Nucleus accumbens (tissue), 56 donors: ENCODE measurements around the gene OR2H2.

ENCODE experiments used
- DNase-seq, 56 donors: peaks; one replicate each; lab custom pipeline; 2025; lab: John Stamatoyannopoulos, UW

Gene OR2H2

DNA sequence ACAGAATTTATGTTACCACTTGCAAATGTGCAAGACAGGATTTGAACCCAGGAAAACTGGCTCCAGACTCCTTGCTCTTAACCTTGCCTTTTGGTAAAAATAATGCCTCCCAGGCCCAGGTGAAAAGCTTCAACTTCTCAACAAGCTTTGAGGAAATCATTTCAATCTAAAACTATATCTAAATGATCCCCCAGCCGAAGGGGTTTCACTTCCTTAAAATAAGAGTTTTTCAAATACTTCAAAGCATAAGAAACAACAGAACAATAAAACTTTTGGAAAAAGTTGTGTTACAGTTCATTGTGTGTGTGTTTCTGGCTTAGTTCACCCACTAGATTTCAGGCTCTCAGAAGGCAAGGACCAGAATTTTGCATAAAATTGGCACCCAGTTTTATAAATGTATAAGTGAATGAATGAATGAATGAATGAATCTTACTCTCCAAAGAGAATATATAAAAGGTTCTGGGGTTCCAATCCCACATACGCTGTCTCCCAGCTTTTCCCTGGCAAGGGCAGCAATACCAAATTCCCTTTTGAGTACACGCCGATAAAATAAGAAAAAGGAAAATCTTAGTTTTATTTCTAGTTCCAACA is 5.4 kb downstream of the OR2H2 start:
- DNase-seq, result no peak

DNA sequence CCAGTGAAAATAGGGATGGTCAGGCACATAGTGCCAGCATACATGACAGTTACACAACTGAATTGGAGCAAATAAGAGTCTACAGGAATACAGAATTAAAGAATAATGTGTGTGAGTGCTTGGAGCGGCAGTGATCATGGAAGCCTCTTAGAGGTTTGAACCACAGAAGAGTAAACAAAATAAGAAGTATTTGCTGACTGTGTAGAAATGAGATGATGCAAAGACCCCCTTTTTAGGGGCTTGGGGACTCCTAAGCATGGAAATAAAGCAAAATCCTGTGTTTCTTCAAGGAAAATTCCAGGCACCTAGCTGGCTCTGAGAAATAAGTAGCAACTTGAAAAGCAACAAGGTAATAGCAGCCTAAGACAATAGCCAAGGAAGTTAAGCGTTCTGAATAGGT is 6.8 kb downstream of the OR2H2 start:
- DNase-seq, result no peak

DNA sequence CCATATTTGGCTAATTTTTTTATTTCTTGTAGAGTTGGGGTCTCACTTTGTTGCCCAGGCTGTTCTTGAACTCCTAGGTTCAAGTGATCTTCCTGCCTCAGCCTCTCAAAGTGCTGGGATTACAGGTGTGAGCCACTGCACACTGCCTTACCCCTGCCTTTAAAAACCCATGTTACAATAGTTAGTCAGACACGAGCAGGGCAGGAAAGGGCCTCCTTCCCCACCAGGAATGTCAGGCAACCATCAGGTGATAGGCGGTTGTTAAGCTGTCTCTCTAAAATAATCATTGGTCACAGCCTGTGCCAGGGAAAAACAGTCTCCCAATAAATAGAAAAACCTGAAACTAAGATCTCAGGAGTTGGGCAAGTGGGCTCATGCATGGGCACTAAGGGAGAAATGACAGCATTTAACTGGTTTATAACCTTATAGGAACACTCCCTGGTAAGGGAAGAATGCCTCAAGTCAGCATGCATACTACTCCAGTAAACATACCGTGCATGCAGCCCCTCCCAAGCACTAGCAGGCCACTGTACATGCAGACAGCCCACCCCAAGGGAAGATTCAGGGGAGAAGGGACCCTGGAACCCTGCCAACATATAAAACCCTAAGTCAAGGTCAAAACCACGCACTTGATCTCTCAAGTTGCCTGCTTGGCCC is 8.4 kb downstream of the OR2H2 start:
- DNase-seq, result no peak

DNA sequence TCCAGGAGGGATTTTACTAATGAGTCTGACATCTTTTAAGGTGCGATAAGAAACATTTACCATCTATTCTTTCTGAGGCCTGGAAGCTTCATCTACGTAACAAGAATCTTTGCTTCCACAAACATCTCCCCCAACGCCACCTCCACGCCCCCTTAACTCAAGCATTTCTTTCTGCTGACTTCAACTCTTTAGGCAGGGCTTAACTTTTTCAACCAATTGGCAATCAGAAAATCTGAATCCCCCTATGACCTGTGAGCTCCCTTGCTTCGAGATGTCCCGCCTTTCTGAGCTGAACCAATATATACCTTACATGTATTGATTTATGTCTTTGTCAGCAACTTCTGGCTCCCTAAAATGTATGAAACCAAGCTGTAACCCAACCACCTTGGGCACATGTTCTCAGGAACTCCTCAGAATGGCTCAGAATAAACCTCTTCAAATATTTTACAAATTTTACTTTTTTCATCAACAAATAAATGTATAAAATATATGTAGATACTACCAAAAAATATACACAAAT is 11.5 kb downstream of the OR2H2 start:
- DNase-seq, result no peak

DNA sequence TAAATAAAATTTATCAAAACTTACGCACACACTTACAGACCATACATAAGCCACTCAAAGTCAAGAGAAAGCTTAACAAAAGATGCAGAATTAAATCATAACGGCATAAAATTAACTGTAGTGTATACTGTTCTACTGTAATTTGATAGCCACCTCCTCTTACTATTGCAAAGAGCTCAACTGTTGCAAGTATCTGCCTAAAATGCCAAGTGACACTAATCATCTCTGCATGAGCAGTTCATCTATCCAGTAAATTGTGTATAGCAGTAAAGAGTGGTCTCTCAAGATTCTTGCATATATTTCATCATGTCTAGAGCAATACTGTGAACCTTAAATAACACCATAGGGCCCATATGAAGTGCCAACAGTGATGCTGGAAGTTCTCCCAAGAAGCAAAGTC is 12.3 kb downstream of the OR2H2 start:
- no peak for DNase-seq

DNA sequence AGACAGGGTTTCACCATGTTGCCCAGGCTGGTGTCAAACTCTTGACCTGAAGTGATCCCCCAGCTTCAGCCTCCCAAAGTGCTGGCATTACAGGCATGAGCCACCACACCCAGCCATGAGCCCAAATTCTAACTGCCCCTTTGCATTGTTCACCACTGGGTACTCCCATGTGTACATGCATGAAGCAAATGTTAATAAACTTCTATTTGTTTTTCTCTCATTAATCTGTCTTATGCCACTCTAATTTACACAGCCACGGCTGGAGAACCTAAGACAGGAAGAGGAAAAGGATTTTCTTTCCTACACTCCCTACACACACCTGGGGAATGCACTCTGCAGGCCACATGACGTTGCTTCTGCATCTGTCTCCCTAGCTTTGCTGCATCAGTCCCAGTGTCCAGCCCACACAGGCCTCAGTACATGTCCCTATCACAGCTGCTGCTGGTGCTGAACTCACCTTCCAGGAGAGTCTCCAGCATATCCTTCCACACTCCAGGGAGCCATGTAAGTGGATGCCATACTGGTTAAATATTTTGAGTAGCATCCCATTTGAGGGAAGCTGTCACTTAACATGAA is 13.3 kb downstream of the OR2H2 start:
- no peak for DNase-seq

DNA sequence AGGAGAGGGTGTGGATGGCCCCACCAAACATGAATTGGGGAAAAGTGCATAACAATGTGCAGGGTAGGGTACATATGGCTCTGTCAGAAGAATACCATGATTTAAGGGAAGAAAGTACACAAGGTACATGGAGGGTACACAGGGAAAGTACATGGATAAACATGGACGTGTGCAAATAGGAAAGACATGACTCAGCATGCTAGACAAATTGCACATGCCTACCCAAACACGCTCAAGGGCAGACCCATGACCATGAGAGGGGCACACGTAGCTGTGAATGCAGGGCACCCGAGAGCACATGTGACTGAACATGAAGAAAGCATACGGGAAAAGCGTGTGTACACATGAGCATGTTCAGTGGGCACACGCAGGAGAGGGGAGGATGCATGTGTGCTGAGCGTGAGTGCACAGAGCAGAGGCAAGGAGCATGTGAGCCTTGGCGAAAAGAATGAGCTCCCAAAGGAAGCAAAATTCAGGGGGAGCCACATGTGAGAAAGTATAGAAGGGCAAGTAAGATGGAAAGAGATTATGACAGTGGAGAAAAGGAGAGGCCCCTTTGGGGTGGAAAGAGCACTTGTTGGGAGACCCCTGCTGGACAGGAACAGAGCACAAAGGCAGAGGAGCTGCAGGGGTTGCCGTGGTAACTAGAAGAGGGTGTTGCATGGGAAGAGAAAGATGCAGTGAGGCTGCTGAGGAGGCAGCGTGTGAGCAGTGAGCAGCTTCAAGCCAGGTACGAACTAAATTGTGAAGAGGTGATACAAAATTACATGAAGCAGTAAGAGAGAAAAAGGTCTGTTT is 17.8 kb downstream of the OR2H2 start:
- DNase-seq, result peak in 26 of 56 donors; percentile 4 to 71 (median 42)

DNA sequence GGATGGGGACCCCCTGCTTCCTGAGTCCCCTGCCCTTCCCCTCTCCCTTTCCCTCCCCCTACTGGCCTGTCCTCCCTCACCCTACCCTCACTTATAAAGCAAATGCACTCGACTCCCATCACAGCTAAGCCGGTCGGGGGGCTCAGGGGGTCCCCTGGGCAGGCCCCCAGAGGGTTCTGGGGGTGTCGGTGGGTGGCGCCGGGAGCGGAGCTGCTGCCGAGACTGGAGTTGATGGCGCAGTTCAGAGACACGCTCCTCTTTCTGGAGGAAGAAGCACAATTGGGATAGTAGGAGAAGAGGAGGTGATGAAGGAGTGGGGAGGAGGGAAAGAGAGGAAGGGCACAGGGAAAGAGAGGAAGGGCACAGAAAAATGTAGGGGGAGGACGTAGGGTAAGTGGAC is 18.5 kb downstream of the OR2H2 start:
- no peak for DNase-seq

DNA sequence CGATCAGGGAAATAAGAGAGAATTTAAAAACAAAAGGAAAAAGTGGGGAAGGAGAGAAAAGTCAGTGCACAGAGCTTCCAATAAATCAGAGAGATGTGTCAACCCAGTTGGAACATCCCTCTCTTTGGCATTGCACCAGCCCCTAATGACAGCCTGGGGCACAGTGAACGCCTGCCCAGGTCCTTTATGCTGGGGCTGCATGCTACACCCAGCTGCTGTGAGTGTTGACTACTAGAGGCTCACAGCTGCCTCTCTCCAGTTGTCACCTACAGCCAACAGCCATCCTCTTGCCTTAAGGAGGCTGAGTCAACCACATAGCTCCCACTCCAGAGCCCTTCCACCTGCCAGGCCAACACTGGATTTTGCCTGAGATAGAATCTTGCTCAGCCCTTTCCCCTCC is 19.0 kb downstream of the OR2H2 start:
- DNase-seq, result peak in 5 of 56 donors; percentile 9 to 47 (median 16)

DNA sequence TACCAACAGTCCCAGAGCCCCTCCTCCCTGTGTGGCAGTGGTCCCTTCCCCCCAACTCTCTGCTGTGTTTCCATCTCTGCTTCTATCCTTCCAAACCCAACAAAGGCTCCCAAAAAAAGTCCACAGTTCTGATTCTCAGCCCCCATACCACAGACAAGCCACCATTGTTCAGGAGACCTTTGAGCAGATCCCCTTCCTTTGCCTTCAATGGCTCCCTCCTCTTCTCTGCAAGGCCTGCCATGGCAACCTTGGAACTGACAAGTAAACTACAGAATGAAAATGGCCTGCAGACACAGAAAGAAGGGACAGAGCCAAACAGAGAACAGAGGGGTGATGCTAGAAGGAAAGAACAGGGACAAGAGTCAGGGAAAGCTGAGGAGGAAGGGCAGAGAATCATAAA is 23.2 kb downstream of the OR2H2 start:
- peak in 11 of 56 donors; percentile 13 to 57 (median 37) for DNase-seq

DNA sequence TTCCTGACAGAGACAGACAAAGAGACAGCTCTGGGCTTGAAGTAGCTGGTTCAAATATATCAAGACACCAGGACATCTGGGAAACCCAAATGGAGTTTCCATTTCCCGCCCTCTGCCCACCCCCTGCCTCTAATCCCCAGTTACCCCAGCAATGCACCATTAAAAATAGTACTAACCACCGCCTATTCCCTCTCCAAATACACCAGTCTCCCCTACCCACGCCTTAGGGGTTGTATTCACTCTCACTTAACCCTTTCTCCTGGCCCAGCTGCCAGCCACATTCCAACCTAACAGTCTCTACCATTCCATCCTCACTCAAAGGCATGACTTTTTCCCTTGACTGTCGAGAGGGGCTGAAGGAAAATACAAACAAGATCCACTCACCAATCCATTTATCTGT is 25.6 kb downstream of the OR2H2 start:
- no peak for DNase-seq

DNA sequence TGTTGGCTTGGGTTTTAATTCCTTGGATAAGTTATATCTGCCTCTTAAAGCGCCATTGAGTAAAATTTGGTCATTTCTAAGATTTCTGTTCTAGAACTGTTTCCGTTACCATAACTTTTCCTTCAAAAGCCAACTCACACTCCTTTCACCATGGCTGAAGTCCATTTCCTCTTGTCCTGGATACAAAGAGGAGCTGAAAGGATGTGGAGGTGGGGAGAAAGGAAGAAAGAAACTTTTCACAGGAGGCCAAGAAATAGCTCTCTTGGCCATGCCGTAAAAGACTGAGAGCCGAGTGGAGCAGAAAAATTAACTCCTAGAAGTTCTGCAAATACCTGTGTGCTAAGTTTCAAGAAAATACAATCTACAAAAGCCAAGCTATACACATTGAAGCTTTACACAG is 26.5 kb downstream of the OR2H2 start:
- DNase-seq, result no peak

DNA sequence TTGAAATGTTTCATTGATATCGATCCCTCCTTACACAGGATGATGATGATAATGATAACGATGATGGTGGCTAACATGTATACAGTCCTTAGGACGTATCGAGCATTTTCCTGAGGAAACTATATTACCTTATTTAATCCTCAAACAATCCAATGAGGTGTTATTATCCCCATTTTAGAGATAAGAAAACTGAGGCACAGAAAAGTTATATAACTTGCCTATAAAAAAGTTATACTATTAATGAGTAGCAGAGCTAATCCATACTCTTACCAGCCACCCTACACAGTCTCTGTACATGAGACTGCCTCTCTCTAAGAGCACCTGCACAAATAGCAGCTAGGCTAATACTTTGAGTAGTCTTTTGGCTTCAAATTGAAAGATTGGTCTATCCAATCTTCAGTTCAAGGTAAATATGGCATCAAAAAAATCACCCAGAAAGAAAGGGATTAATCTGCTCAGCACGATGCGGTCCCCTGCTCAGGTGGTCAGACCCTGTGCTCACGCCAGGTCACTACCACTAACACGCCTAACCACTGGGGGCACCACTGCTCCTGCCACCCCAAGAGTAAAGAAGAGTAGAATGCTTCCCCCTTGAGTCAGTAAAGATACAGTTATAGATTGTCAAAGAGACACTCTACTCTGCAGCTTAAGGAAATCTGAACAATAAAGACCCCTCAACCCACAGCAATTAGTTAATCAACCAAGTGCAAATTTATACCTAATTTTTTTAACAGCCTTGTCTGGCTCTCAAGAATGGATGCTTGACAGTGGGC is 33.0 kb downstream of the OR2H2 start:
- DNase-seq, result no peak

DNA sequence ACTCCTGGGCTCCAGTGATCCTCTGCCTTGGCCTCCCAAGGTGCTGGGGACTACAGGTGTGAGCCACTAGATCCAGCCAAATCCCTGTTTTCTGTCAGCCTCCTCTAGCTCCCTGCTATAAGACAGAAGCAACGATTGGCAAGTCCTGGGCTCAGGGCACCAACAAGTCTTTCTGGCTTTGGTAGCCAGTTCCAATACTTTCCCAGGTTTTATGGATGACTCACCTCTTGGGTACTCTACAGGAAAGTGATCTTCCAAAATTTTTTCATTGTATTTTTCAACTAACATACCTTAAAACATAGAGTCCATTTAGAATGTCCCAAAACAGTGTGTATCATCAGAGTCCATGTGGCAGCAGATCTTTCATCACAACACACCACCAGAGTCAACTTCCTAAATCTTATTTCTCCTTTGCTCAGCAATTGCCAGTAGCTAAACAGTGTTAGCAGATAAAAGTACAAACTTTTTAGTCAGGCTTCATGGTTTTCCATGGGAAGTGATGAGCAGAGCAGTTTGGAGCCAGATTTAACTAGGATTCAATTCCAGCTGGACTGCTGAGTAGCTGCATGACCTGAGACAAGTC is 34.7 kb downstream of the OR2H2 start:
- no peak for DNase-seq

DNA sequence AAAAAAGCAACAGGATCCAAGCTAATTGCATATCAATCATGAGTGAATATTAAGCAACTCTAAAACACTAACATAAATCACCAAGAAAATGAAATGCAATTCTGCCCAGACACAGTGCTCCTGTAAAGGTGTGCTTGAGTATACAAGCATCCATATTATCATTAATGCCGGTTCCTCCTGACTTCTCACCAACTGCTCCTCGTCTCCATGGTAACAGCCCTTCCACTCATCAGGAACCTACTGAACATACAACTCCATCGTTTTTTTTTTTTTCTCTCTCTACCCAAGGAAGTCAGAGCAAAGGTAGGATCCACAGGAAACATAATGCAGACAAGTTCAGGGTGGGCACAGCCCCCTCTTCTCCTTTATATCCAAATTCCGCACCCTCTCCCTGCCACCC is 35.7 kb downstream of the OR2H2 start:
- DNase-seq, result peak in 2 of 56 donors; percentile 13

DNA sequence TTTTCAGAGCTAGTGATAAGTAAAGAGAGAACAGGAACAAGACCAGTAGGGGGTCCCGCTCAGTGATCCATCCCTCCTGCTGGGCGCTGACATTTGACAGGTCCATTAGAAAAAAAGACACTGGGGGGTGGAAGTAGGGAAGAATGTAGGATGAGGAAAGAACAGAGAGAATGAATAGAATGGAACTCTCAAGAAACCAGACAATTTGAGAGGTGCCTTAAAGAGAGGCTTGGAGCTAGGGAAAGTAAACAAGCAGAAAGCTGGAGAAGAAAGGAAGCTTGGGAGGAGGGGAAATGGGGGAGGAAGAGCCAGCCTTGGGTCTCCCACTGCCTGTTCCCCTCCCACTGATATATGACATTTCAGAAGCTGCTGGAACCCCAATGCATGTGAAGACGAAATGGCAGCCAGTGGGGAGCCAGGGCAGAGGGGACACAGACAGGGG is 39.6 kb downstream of the OR2H2 start:
- no peak for DNase-seq

DNA sequence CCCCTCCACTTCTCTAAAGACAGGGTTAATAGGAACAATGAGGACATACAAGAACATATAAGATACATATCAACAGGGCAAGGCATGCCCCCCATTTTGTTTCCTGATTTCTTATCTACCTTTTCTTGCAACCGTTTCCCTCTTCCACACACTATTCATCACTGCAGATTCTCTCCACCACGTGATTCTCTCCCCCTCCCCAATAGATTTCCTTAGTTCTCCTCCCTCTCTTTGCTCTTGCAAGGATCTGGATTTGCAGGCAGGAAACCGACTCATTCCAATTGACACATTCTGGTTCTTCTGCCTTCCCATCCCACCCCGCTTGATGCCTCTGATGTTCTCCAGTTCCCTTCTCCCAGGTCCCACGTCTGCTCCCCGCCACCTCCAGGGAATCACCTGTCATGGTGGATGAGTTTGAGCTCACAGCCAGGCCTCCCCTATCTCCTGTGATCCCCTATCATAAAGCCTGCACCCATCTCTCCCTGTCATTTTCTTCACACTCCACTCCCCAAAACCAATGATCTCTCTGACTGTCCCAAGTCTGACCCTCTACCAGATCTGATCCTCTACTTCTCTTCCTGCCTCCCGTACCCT is 40.5 kb downstream of the OR2H2 start:
- DNase-seq, result peak in 9 of 56 donors; percentile 11 to 49 (median 22)

DNA sequence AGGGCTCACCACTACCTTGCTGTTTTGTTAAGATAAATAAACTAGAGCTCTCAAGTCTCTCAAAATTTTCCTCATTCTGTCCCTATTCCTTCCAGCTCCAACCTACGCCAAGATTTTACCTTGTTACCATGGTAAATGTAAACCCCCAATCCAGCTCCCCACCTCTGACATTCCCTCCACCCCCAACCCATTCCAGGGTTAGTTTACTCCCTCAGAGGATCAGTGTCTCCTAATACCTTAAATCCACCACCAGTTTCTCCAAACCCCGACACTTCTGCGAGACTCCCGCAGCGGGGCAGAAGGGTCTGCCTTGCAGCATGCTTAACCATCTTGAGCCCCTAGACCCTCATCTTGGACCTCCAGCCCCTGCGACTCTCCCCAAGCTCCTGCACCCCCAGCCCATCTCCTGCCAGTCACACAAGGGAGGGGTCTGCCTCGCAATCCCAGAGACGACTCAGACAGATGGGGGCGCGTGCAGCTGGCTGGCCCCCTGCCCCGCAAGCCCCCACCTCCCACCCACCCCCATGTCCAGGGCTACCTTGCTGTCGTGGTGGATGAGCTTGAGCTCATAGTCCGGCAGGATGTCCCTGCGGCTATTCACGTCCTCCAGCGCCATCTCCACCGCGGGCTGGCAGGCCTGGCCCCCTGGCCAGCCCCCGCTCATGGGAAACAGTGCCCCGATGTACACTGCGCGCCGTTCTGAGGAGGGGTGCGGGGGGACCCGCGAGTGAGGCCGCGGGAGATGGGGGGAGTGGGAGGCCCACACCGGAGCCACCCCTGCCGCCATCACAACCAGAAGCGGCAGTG is 42.2 kb downstream of the OR2H2 start:
- peak in 9 of 56 donors; percentile 9 to 54 (median 23) for DNase-seq
